Panc1 (cell line): Measurements from ENCODE around the gene PRRX2. TPM values are rescaled to one million over a fixed set of nuclear protein-coding genes. Genes with fewer than 3 reads are reported as not detected.

Source experiments
- ATAC-seq: fragments of 200-7000 bp; cut with Tn5 transposase; 2 replicates; pipeline ENCODE4 v1.9.1; 2020; ENCODE audit warnings: mild to moderate bottlenecking, moderate library complexity
- BruUV-seq: library from RNA; stranded (reverse); fragments of 400-500 nt; replicated peaks from 2 replicates; lab custom pipeline; 2021; lab: Mats Ljungman, UMichigan
- CTCF ChIA-PET: fragments of 300-600 bp; sonication (Branson Sonifier 250); formaldehyde crosslinking; loops from one replicate; lab custom pipeline; 2022; ENCODE audit warnings: antibody characterized with exemption; lab: Charles Lee
- POLR2A ChIA-PET: fragments of 300-600 bp; sonication (Branson Sonifier 250); formaldehyde crosslinking; loops from one replicate; lab custom pipeline; 2022; ENCODE audit warnings: antibody characterized with exemption; lab: Charles Lee
- DNase-seq: peaks from one replicate; pipeline ENCODE4 v3.0.0-alpha.2; 2010; ENCODE audit warnings: low read depth, low spot score
- H3K27ac ChIP-seq: 2 replicates; pipeline ENCODE4 v1.5.1; 2011; ENCODE audit warnings: mild to moderate bottlenecking, low read length, inconsistent platforms
- H3K27me3 ChIP-seq: fragments of 200-500 bp; sonication (Bioruptor generic); 2 replicates; pipeline ENCODE4 v1.6.0; 2014; ENCODE audit warnings: low read length, inconsistent platforms; ENCODE audit not compliant: control insufficient read depth, insufficient read depth
- H3K36me3 ChIP-seq: fragments of 200-500 bp; sonication (Bioruptor generic); 2 replicates; pipeline ENCODE4 v1.5.1; 2014; ENCODE audit warnings: inconsistent platforms, mild to moderate bottlenecking, low read length, moderate library complexity; ENCODE audit not compliant: control insufficient read depth, insufficient read depth
- H3K4me1 ChIP-seq: 2 replicates; pipeline ENCODE4 v1.5.1; 2011; ENCODE audit warnings: inconsistent platforms, mild to moderate bottlenecking, low read length, moderate library complexity; ENCODE audit not compliant: control insufficient read depth, insufficient read depth
- H3K4me3 ChIP-seq, 2 experiments: 2 replicates each; pipeline ENCODE4 v1.5.1; 2011 to 2012; ENCODE audit warnings: low read depth in 2 of 2, low read length in 2 of 2, mild to moderate bottlenecking in 2 of 2, inconsistent platforms in 1 of 2, moderate library complexity in 1 of 2
- H3K9me3 ChIP-seq: fragments of 200-500 bp; sonication (Bioruptor generic); 2 replicates; pipeline ENCODE4 v1.5.1; 2014; ENCODE audit warnings: low read depth, mild to moderate bottlenecking, inconsistent platforms, low read length, moderate library complexity; ENCODE audit not compliant: control insufficient read depth, insufficient read depth
- CTCF ChIP-seq: fragments of 450-650 bp; IDR thresholded peaks from 2 replicates; pipeline ENCODE4 v1.5.1; 2017; ENCODE audit warnings: mild to moderate bottlenecking
- POLR2AphosphoS5 ChIP-seq: IDR thresholded peaks from 2 replicates; pipeline ENCODE4 v1.6.1; 2012; ENCODE audit warnings: mild to moderate bottlenecking, low read depth, low read length, moderate library complexity
- REST ChIP-seq, 2 experiments: IDR thresholded peaks; 2 replicates each; pipeline ENCODE4 v1.6.1; 2011 to 2012; ENCODE audit warnings: low read depth in 2 of 2, control low read depth in 1 of 2, low read length in 1 of 2, mild to moderate bottlenecking in 1 of 2, moderate library complexity in 1 of 2; ENCODE audit not compliant: insufficient read depth in 1 of 2
- SIN3A ChIP-seq: IDR thresholded peaks from 2 replicates; pipeline ENCODE4 v1.6.1; 2012; ENCODE audit warnings: low read depth, mild to moderate bottlenecking, low read length, moderate library complexity, borderline replicate concordance; ENCODE audit not compliant: insufficient read depth
- TCF7L2 ChIP-seq: IDR thresholded peaks from 2 replicates; pipeline ENCODE4 v1.6.1; 2011; ENCODE audit warnings: mild to moderate bottlenecking, low read depth, low read length, inconsistent platforms
- in situ Hi-C: cut with HindIII; loops from 2 replicates; pipeline ENCODE4 v1.10.0; 2016; ENCODE audit warnings: low sequenced_read_pairs, low pct_unique_long_range_greater_than_20kb
- intact Hi-C: fragments of 100-400 bp; cut with micrococcal nuclease; formaldehyde crosslinking; loops from one replicate; pipeline ENCODE4 v1.10.0; 2022; ENCODE audit not compliant: unreplicated experiment
- total RNA-seq: library from RNA; stranded (reverse); gene quantifications from one replicate; pipeline ENCODE4 v1.2.1, GENCODE V29; 2021; ENCODE audit not compliant: unreplicated experiment

Gene PRRX2
- total RNA-seq, 1 experiment from 2014 or later, result 6.3 TPM

GRCh38 chr9:129637102-129637501 is 28.3 kb upstream of the PRRX2 start:
- ATAC-seq (no peak), DNase-seq (no peak)
- no peaks in the 10 kb centered on the region; the same call in 1 of the 2 replicates for H3K36me3 ChIP-seq
- no peak; the same call in none of the 2 replicates for TF ChIP-seq POLR2AphosphoS5
- no peak for TF ChIP-seq TCF7L2
- TF ChIP-seq SIN3A, result no peak
- no peak for TF ChIP-seq REST (IDR thresholded peaks at IDR 0.05; ENCODE audit: insufficient read depth in 1 of 2, low read depth in 2 of 2, low read length in 1 of 2)
- no peak for TF ChIP-seq CTCF
- no peak overlapping the region for H3K27ac ChIP-seq
- no peaks in the 10 kb centered on the region for H3K4me1 ChIP-seq
- no peak overlapping the region for H3K4me3 ChIP-seq
- intact Hi-C loops, result no loop called here
- H3K9me3 ChIP-seq, result no peaks in the 10 kb centered on the region
- ChIA-PET CTCF (no interaction called here), POLR2A (no interaction called here)
- in situ Hi-C loops, result no loop called here
- no TSS peak for BruUV-seq
- H3K27me3 ChIP-seq, result no peaks in the 10 kb centered on the region

- no peaks in the 10 kb centered on the region for H3K4me1 ChIP-seq
- H3K27me3 ChIP-seq, result no peaks in the 10 kb centered on the region
- H3K27ac ChIP-seq, result no peak overlapping the region
- H3K4me3 ChIP-seq, result no peak overlapping the region
- H3K9me3 ChIP-seq, result no peaks in the 10 kb centered on the region
- ATAC-seq (no peak), DNase-seq (no peak)
- in situ Hi-C loops, result no loop called here
- POLR2A ChIA-PET, result interaction anchor here (0.6 kb wide), 1 partner anchor 15 kb away, joined by 4 read pairs; no protein-coding TSS in a partner anchor
- intact Hi-C loops, result no loop called here
- CTCF ChIA-PET, result interaction anchor here (0.6 kb wide), 1 partner anchor 338 kb away, joined by 5 read pairs; no protein-coding TSS in a partner anchor
- H3K36me3 ChIP-seq, result no peaks in the 10 kb centered on the region; the same call in 1 of the 2 replicates
- TSS peak; percentile 26 for BruUV-seq
- TF ChIP-seq REST (IDR thresholded peaks at IDR 0.05; ENCODE audit: insufficient read depth in 1 of 2, low read depth in 2 of 2, low read length in 1 of 2) (no peak), CTCF (no peak), SIN3A (no peak), TCF7L2 (no peak), POLR2AphosphoS5 (no peak)
These were observed 27.6 kb upstream of the PRRX2 start for GRCh38 chr9:129637673-129638439.
